ENCODE measurements around the gene ATF7IP.

GRCh38 chr12:14384783-14385638, 19.5 kb downstream of the ATF7IP start:
- TF ChIP-seq, protein P1, sequence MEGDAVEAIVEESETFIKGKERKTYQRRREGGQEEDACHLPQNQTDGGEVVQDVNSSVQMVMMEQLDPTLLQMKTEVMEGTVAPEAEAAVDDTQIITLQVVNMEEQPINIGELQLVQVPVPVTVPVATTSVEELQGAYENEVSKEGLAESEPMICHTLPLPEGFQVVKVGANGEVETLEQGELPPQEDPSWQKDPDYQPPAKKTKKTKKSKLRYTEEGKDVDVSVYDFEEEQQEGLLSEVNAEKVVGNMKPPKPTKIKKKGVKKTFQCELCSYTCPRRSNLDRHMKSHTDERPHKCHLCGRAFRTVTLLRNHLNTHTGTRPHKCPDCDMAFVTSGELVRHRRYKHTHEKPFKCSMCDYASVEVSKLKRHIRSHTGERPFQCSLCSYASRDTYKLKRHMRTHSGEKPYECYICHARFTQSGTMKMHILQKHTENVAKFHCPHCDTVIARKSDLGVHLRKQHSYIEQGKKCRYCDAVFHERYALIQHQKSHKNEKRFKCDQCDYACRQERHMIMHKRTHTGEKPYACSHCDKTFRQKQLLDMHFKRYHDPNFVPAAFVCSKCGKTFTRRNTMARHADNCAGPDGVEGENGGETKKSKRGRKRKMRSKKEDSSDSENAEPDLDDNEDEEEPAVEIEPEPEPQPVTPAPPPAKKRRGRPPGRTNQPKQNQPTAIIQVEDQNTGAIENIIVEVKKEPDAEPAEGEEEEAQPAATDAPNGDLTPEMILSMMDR (IDR thresholded peaks at IDR 0.05 in 8 of 11, conservative IDR thresholded peaks at IDR 0.05 in 3 of 11) = no peak
- TF ChIP-seq POLR2AphosphoS5 (IDR thresholded peaks at IDR 0.05) = peak in 1 of 3 donors; percentile 50
- no peak for TF ChIP-seq POLR2A (IDR thresholded peaks at IDR 0.05)
